Measurements from ENCODE around the gene CALR3. TPM values are rescaled to one million over a fixed set of nuclear protein-coding genes. Genes with fewer than 3 reads are reported as not detected.

The CALR3 gene
- total and polyA plus RNA-seq, 2 of the 8 experiments (the other 6 are each of a cell fraction or from before 2014, with no cell fraction given), result 0.11 to 0.32 TPM

- TF ChIP-seq CTBP2 (IDR thresholded peaks at IDR 0.05; ENCODE audit: borderline replicate concordance, insufficient read depth, insufficient read length, low read length), result no peak
These were observed 22.0 kb downstream of the CALR3 start (continued) for GRCh38 chr19:16473875-16474392.

All from H1 (cell line).